GM12873 (cell line): ENCODE data around the gene ETV6.

Experiments
- CTCF ChIP-seq: IDR thresholded peaks from 2 replicates; pipeline ENCODE4 v1.5.1; 2012; ENCODE audit warnings: low read depth, mild to moderate bottlenecking, moderate library complexity, low read length, control low read depth; ENCODE audit not compliant: insufficient read depth; ENCODE audit errors: missing control alignments

ETV6 gene

DNA sequence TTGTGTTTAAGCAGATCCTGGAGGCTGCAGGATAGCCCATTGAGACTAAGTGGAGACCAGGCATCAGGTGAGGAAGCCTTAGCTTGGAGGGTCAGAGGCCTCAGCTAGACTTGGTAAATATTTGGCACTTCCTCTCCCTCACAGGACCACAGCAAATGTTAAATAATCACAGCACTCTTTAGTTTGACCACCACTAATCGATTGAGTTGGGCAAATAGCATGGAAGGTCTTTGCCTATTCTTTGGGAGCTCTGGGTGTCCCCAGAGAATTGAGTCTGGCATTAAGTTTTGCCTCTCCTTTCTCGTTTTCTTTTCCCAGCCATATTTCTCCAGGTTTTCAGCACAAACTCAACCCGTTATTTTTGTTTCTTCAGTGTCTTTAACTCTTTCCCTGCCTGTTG is 61.4 kb downstream of the ETV6 start:
- TF ChIP-seq CTCF: no peak

DNA sequence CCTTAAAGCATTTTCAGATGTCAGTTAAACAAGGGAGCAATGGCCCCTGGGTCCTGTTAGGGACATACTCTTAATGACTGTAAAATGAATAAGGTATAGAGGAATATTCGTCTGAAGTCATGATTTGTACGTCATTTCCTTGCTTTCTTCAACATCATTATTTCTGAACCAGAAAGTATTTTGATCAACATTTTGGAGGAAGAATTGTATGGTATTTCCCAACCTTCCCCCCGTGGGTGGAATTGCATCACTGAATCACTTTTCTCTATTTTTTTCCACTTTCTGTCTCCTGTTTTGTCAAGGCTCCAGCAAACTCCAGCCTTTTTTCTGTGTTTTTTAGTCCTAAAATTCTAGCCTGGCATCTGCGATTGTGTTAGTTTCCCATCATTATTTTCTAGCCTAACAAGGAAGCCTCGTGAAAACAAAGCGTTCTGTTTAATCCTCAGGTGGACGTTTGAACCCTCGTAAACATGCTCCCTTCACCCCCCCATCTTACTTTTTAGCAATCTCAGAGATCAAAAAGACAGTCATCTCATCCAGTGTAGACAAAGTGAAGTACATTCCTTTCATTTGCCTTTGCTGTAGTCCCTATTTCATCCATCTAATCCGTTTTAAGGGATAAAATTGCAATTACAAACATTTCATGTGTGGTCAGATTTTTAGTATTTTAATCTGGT is 62.3 kb downstream of the ETV6 start:
- TF ChIP-seq CTCF: no peak

- no peak for TF ChIP-seq CTCF
Observed at GRCh38 chr12:11712491-11712890, 63.0 kb downstream of the ETV6 start.

DNA sequence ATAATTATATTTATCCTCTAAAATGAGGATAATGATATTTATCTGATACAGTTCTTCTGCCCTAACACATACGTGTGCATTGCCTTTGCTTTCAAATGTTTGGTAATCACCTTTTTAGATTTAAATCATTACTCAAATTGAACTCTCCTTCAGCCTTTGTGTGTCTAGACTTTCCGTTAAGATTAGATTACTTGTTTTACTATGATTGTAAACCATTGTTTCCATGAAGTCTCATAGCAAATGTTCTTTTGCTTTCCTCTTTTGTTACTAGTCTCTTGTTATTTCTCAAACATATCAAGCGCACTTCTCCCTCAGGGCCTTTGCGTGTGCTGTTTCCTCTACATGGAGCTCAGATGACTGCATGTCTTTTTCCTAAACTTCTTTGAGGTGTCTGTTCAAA is 63.7 kb downstream of the ETV6 start:
- TF ChIP-seq CTCF: no peak

GRCh38 chr12:11714626-11715025 is 65.2 kb downstream of the ETV6 start:
- TF ChIP-seq CTCF: no peak

- no peak for TF ChIP-seq CTCF
Observed at GRCh38 chr12:11715621-11716020, 66.1 kb downstream of the ETV6 start.

- no peak for TF ChIP-seq CTCF
Observed at GRCh38 chr12:11716794-11717518, 67.5 kb downstream of the ETV6 start.
